ENCODE results near the gene RASGRP1. TPM values are rescaled to one million over a fixed set of nuclear protein-coding genes. Genes with fewer than 3 reads are reported as not detected.

The RASGRP1 gene
- polyA plus RNA-seq, 1 experiment = 1.2 TPM

GRCh38 chr15:38560456-38560926, 4.1 kb downstream of the RASGRP1 start:
- H3K4me3 ChIP-seq (ENCODE audit: low read depth, low read length) = no peak overlapping the region
- peaks cover 8% of the 10 kb centered on the region for H3K27me3 ChIP-seq (ENCODE audit: control insufficient read depth, insufficient read depth, low read length)
- no peak for TF ChIP-seq CTCF (IDR thresholded peaks at IDR 0.05; ENCODE audit: low read depth, low read length)
- H3K9me3 ChIP-seq (ENCODE audit: control insufficient read depth, insufficient read depth, low read length) = peaks cover 5% of the 10 kb centered on the region; the same call in 1 of the 2 replicates
- POLR2A ChIA-PET = no interaction called here
- CTCF ChIA-PET = interaction anchor here (1.5 kb wide), 1 partner anchor 124 kb away, joined by 7 read pairs; no protein-coding TSS in a partner anchor
- H3K27ac ChIP-seq (ENCODE audit: low read depth, low read length) = no peak overlapping the region
- no peak for DNase-seq (ENCODE audit: low read depth, low spot score)

GRCh38 chr15:38559636-38560307, 4.8 kb downstream of the RASGRP1 start:
- CTCF ChIA-PET = interaction anchor here (1.5 kb wide), 1 partner anchor 125 kb away, joined by 7 read pairs; no protein-coding TSS in a partner anchor
- no peak for TF ChIP-seq CTCF (IDR thresholded peaks at IDR 0.05; ENCODE audit: low read depth, low read length)
- POLR2A ChIA-PET = no interaction called here
- H3K9me3 ChIP-seq (ENCODE audit: control insufficient read depth, insufficient read depth, low read length) = no peaks in the 10 kb centered on the region
- peaks cover under 1% of the 10 kb centered on the region for H3K27me3 ChIP-seq (ENCODE audit: control insufficient read depth, insufficient read depth, low read length)
- no peak overlapping the region for H3K27ac ChIP-seq (ENCODE audit: low read depth, low read length)
- no peak overlapping the region for H3K4me3 ChIP-seq (ENCODE audit: low read depth, low read length)
- no peak for DNase-seq (ENCODE audit: low read depth, low spot score)

- Histone ChIP-seq H3K27ac (ENCODE audit: low read depth, low read length) (no peak overlapping the region), H3K4me3 (ENCODE audit: low read depth, low read length) (no peak overlapping the region), H3K9me3 (ENCODE audit: control insufficient read depth, insufficient read depth, low read length) (no peaks in the 10 kb centered on the region), H3K27me3 (ENCODE audit: control insufficient read depth, insufficient read depth, low read length) (no peaks in the 10 kb centered on the region)
- CTCF ChIA-PET = interaction anchor here (0.7 to 1.5 kb wide), 2 partner anchors 119 to 125 kb away, joined by 3 to 7 read pairs; no protein-coding TSS in a partner anchor
- POLR2A ChIA-PET = no interaction called here
- no peak for DNase-seq (ENCODE audit: low read depth, low spot score)
- no peak for TF ChIP-seq CTCF (IDR thresholded peaks at IDR 0.05; ENCODE audit: low read depth, low read length)
Observed at GRCh38 chr15:38559131-38559530, 5.5 kb downstream of the RASGRP1 start.

GRCh38 chr15:38558372-38559059, 6.1 kb downstream of the RASGRP1 start:
- H3K27me3 ChIP-seq (ENCODE audit: control insufficient read depth, insufficient read depth, low read length) = no peaks in the 10 kb centered on the region
- POLR2A ChIA-PET = no interaction called here
- no peaks in the 10 kb centered on the region for H3K9me3 ChIP-seq (ENCODE audit: control insufficient read depth, insufficient read depth, low read length)
- CTCF ChIA-PET = interaction anchor here (0.7 to 1.5 kb wide), 2 partner anchors 119 to 126 kb away, joined by 3 to 7 read pairs; no protein-coding TSS in a partner anchor
- DNase-seq (ENCODE audit: low read depth, low spot score) = no peak
- H3K4me3 ChIP-seq (ENCODE audit: low read depth, low read length) = no peak overlapping the region
- TF ChIP-seq CTCF (IDR thresholded peaks at IDR 0.05; ENCODE audit: low read depth, low read length) = no peak
- H3K27ac ChIP-seq (ENCODE audit: low read depth, low read length) = no peak overlapping the region

- ChIA-PET POLR2A (no interaction called here), CTCF (no interaction called here)
- DNase-seq (ENCODE audit: low read depth, low spot score) = no peak
- no peak overlapping the region for H3K27ac ChIP-seq (ENCODE audit: low read depth, low read length)
- TF ChIP-seq CTCF (IDR thresholded peaks at IDR 0.05; ENCODE audit: low read depth, low read length) = no peak
- no peaks in the 10 kb centered on the region for H3K27me3 ChIP-seq (ENCODE audit: control insufficient read depth, insufficient read depth, low read length)
- H3K9me3 ChIP-seq (ENCODE audit: control insufficient read depth, insufficient read depth, low read length) = no peaks in the 10 kb centered on the region
- no peak overlapping the region for H3K4me3 ChIP-seq (ENCODE audit: low read depth, low read length)
Observed at GRCh38 chr15:38557921-38558320, 6.7 kb downstream of the RASGRP1 start.
